Measurements from ENCODE around the gene KRT16.

GRCh38 chr17:41595585-41595984, 17.0 kb downstream of the KRT16 start:
- no peak for TF ChIP-seq CTCF (conservative IDR thresholded peaks at IDR 0.05; ENCODE audit: low read depth, low read length)
- TF ChIP-seq EZH2 (IDR thresholded peaks at IDR 0.05; ENCODE audit: borderline replicate concordance, low read depth, low read length, poor library complexity, severe bottlenecking) = no peak
